CD14-positive monocyte (primary cell): Measurements from ENCODE around the gene DISP2. TPM values are rescaled to one million over a fixed set of nuclear protein-coding genes. Genes with fewer than 3 reads are reported as not detected.

Source experiments
- DNase-seq, 3 donors: peaks; one replicate each; pipeline ENCODE4 v3.0.0-alpha.2; 2011 to 2022
- H2AFZ ChIP-seq: 2 replicates; pipeline ENCODE4 v1.6.0; 2012; ENCODE audit warnings: mild to moderate bottlenecking, low read depth, low read length, inconsistent platforms; ENCODE audit not compliant: insufficient read depth, poor library complexity, severe bottlenecking
- H3K27ac ChIP-seq, 2 donors: 1 replicate in 1 of 2; 2 replicates in 1 of 2; pipeline ENCODE4 v1.5.1; 2012 to 2013; ENCODE audit warnings: low read length in 2 of 2, control low read depth in 1 of 2, inconsistent platforms in 1 of 2, low read depth in 1 of 2, mild to moderate bottlenecking in 1 of 2
- H3K27me3 ChIP-seq, 2 donors: one replicate each; pipeline versions ENCODE4 v1.6.0 to v1.6.1; 2011 to 2013; ENCODE audit warnings: low read length in 2 of 2; ENCODE audit not compliant: control insufficient read depth in 2 of 2, insufficient read depth in 2 of 2
- H3K36me3 ChIP-seq, 2 donors: replicated peaks in 1 of 2; 1 replicate in 1 of 2; 2 replicates in 1 of 2; pipeline versions ENCODE4 v1.5.1 to v1.6.1; 2012 to 2013; ENCODE audit warnings: low read length in 2 of 2, control low read depth in 1 of 2, inconsistent platforms in 1 of 2, mild to moderate bottlenecking in 1 of 2; ENCODE audit not compliant: insufficient read depth in 2 of 2, control insufficient read depth in 1 of 2
- H3K4me1 ChIP-seq, 2 donors: 1 replicate in 1 of 2; 2 replicates in 1 of 2; pipeline versions ENCODE4 v1.5.1 to v1.6.1; 2012 to 2013; ENCODE audit warnings: low read length in 2 of 2, control low read depth in 1 of 2, inconsistent platforms in 1 of 2, mild to moderate bottlenecking in 1 of 2, moderate library complexity in 1 of 2; ENCODE audit not compliant: insufficient read depth in 2 of 2, control insufficient read depth in 1 of 2
- H3K4me2 ChIP-seq: replicated peaks from 2 replicates; pipeline ENCODE3; 2012; ENCODE audit warnings: low read length, moderate library complexity, mild to moderate bottlenecking; ENCODE audit not compliant: poor library complexity, severe bottlenecking; ENCODE audit errors: extremely low read depth
- H3K4me3 ChIP-seq, 3 experiments: fragments of 200-600 bp in 1 of 3; sonication (generic) in 1 of 3; replicated peaks in 1 of 3; 1 replicate in 2 of 3; 2 replicates in 1 of 3; pipeline ENCODE4 v1.5.1; 2011 to 2013; ENCODE audit warnings: low read length in 3 of 3, mild to moderate bottlenecking in 3 of 3, control low read depth in 2 of 3, low read depth in 2 of 3, inconsistent platforms in 1 of 3, moderate library complexity in 1 of 3
- H3K79me2 ChIP-seq: 2 replicates; pipeline ENCODE4 v1.6.0; 2012; ENCODE audit warnings: mild to moderate bottlenecking, control low read depth, inconsistent platforms, low read length, moderate library complexity; ENCODE audit not compliant: insufficient read depth
- H3K9ac ChIP-seq: 2 replicates; pipeline ENCODE4 v1.6.0; 2017; ENCODE audit warnings: low read length, mild to moderate bottlenecking; ENCODE audit not compliant: insufficient read depth, poor library complexity, severe bottlenecking
- H3K9me3 ChIP-seq, 2 donors: replicated peaks in 1 of 2; 1 replicate in 1 of 2; 2 replicates in 1 of 2; pipeline versions ENCODE4 v1.5.1 to v1.6.1; 2012 to 2013; ENCODE audit warnings: low read length in 2 of 2, control low read depth in 1 of 2; ENCODE audit not compliant: control insufficient read depth in 1 of 2, insufficient read depth in 1 of 2
- H4K20me1 ChIP-seq: 2 replicates; pipeline ENCODE4 v1.6.0; 2012; ENCODE audit warnings: mild to moderate bottlenecking, low read length, control low read depth, moderate library complexity; ENCODE audit not compliant: insufficient read depth
- H3K27ac Mint-ChIP-seq, 7 donors: one replicate each; pipeline ENCODE4 v1.8.0; 2020; ENCODE audit warnings: mild to moderate bottlenecking in 7 of 7, mixed read lengths in 7 of 7, moderate library complexity in 6 of 7, inconsistent platforms in 2 of 7
- H3K27me3 Mint-ChIP-seq, 3 donors: one replicate each; pipeline ENCODE4 v1.8.0; 2021 to 2022; ENCODE audit warnings: low read depth in 3 of 3, mild to moderate bottlenecking in 3 of 3, mixed read lengths in 3 of 3, moderate library complexity in 3 of 3, inconsistent platforms in 1 of 3
- H3K36me3 Mint-ChIP-seq, 2 donors: one replicate each; pipeline ENCODE4 v1.8.0; 2020; ENCODE audit warnings: mixed read lengths in 2 of 2, inconsistent platforms in 1 of 2, mild to moderate bottlenecking in 1 of 2
- H3K4me1 Mint-ChIP-seq: one replicate; pipeline ENCODE4 v1.8.0; 2020; ENCODE audit warnings: mild to moderate bottlenecking, mixed read lengths
- H3K4me3 Mint-ChIP-seq, 2 donors: one replicate each; pipeline ENCODE4 v1.8.0; 2020; ENCODE audit warnings: mild to moderate bottlenecking in 2 of 2, mixed read lengths in 2 of 2, moderate library complexity in 1 of 2
- H3K9me3 Mint-ChIP-seq, 7 donors: one replicate each; pipeline ENCODE4 v1.8.0; 2020 to 2022; ENCODE audit warnings: mixed read lengths in 7 of 7, mild to moderate bottlenecking in 6 of 7, moderate library complexity in 6 of 7, inconsistent platforms in 2 of 7
- WGBS: methylation state at CpG from one replicate; pipeline ENCODE4 v1.1.5; 2013; ENCODE audit warnings: missing lambda C conversion rate; ENCODE audit not compliant: insufficient coverage; 5-methylcytosine and 5-hydroxymethylcytosine counted together
- intact Hi-C, 2 donors: fragments of 100-400 bp; cut with micrococcal nuclease; formaldehyde crosslinking; loops; one replicate each; pipeline versions ENCODE4 v1.15.0 to v1.15.1; 2023
- polyA plus RNA-seq, 3 donors: library from polyadenylated mRNA; depleted of rRNA in 1 of 3; unstranded in 2 of 3; stranded (reverse) in 1 of 3; fragments of 300-500 nt in 2 of 3; fragments of >200 nt in 1 of 3; fragmentation: Illumina TruSeq in 2 of 3; gene quantifications; 1 replicate in 2 of 3; 2 replicates in 1 of 3; pipeline ENCODE4 v1.2.3, GENCODE V29; 2012 to 2021
- TF ChIP-seq, protein P1 (sequence below): fragments of 200-600 bp; IDR thresholded peaks from one replicate; pipeline ENCODE4 v1.8.0; 2022; ENCODE audit warnings: antibody characterized with exemption, mild to moderate bottlenecking

The DISP2 gene
- polyA plus RNA-seq, 3 donors: 0.01 TPM; not detected in 1

DNA sequence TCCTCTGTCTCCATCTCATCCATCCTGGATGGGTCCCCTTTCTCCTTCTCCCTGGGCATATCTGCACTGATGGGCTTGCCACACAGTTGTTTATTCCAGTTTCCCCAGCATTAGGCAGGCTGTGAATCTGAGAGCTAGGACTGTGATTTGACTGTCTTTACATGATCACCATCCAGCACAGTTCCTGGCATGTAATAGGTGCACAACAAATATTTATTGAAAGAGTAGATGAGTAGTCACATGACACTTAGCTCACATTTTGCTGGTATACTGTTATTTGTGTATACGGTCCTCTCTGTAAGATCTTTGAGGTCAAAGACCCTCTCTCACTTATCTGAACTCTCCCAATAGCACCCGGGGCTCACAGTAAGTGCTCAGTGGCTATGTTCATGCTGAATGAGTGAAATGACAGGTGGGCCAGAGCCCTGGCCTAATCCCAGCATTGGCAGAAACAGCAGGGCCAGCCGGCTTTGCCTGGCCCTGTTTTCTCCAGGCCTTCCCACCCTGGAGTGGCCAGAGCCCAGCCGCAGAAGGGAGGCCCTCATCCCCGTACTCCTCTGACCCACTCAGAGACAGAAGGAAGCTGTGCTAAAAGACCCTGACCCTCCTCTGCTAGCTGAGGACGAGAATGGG, 66.6 kb downstream of the DISP2 start:
- intact Hi-C loops: loop anchor here in 1 of 2 donors (5.0 to 10.0 kb wide), 4 partner anchors 57 to 210 kb away; partner anchors contain the start of gene CCDC9B
- no peak overlapping the region for H3K4me3 ChIP-seq
- no peaks in the 10 kb centered on the region for H4K20me1 ChIP-seq
- Mint-ChIP-seq H3K27me3 (peaks cover 0 to 4% (median 3%) of the 10 kb centered on the region in 3 donors), H3K9me3 (peaks cover 0 to 2% (median 0%) of the 10 kb centered on the region in 7 donors), H3K36me3 (peaks cover 2 to 6% of the 10 kb centered on the region in 2 donors), H3K4me3 (no peak overlapping the region), H3K27ac (no peak overlapping the region), H3K4me1 (peaks cover 19% of the 10 kb centered on the region)
- TF ChIP-seq, protein P1, sequence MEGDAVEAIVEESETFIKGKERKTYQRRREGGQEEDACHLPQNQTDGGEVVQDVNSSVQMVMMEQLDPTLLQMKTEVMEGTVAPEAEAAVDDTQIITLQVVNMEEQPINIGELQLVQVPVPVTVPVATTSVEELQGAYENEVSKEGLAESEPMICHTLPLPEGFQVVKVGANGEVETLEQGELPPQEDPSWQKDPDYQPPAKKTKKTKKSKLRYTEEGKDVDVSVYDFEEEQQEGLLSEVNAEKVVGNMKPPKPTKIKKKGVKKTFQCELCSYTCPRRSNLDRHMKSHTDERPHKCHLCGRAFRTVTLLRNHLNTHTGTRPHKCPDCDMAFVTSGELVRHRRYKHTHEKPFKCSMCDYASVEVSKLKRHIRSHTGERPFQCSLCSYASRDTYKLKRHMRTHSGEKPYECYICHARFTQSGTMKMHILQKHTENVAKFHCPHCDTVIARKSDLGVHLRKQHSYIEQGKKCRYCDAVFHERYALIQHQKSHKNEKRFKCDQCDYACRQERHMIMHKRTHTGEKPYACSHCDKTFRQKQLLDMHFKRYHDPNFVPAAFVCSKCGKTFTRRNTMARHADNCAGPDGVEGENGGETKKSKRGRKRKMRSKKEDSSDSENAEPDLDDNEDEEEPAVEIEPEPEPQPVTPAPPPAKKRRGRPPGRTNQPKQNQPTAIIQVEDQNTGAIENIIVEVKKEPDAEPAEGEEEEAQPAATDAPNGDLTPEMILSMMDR: no peak
- no peak overlapping the region for H3K27ac ChIP-seq
- no peaks in the 10 kb centered on the region for H3K9me3 ChIP-seq
- no peaks in the 10 kb centered on the region for H3K36me3 ChIP-seq
- no peak overlapping the region for H3K9ac ChIP-seq
- peaks cover 14 to 18% of the 10 kb centered on the region in 2 donors for H3K4me1 ChIP-seq
- 100% methylated on average over 1 of the region's 6 CpGs for WGBS
- no peak overlapping the region for H2AFZ ChIP-seq
- DNase-seq: no peak
- no peaks in the 10 kb centered on the region for H3K79me2 ChIP-seq
- no peaks in the 10 kb centered on the region for H3K27me3 ChIP-seq
- H3K4me2 ChIP-seq: no peak overlapping the region

DNA sequence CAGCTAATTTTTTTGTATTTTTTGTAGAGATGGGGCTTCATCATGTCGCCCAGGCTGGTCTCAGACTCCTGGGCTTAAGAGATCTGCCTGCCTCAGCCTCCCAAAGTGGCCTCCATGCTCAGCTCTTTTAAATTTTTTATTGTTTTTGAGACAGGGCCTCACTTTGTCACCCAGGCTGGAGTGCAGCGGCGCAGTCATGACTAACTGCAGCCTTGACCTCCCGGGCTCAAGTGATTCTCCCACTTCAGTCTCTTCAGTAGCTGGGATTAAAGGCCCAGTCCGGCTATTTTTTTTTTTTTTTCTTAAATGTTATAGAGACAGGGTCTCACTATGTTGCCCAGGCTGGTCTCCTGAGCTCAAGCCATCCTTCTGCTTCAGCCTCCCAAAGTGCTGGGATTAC, 67.7 kb downstream of the DISP2 start:
- Histone ChIP-seq H3K4me1 (peaks cover 14 to 16% of the 10 kb centered on the region in 2 donors), H4K20me1 (no peaks in the 10 kb centered on the region), H2AFZ (no peak overlapping the region), H3K79me2 (no peaks in the 10 kb centered on the region), H3K27ac (no peak overlapping the region), H3K36me3 (no peaks in the 10 kb centered on the region), H3K27me3 (no peaks in the 10 kb centered on the region), H3K9ac (no peak overlapping the region), H3K9me3 (no peaks in the 10 kb centered on the region), H3K4me3 (no peak overlapping the region), H3K4me2 (no peak overlapping the region)
- 100% methylated on average over 1 of the region's 5 CpGs for WGBS
- Mint-ChIP-seq H3K4me1 (peaks cover 14% of the 10 kb centered on the region), H3K27me3 (peaks cover 0 to 4% (median 3%) of the 10 kb centered on the region in 3 donors), H3K4me3 (no peak overlapping the region), H3K9me3 (peaks cover 0 to 3% (median 0%) of the 10 kb centered on the region in 7 donors), H3K27ac (no peak overlapping the region), H3K36me3 (peaks cover 2% of the 10 kb centered on the region in 2 donors)
- DNase-seq: no peak
- TF ChIP-seq, protein P1: no peak
- intact Hi-C loops: loop anchor here in 1 of 2 donors (10.0 kb wide), 1 partner anchor 211 kb away; no protein-coding TSS in a partner anchor
